SK-N-SH treated with all-trans-retinoic acid at 6 μM for 48 hours (cell line): ENCODE measurements around the gene MAP3K6.

Experiments
- ATAC-seq: fragments of 200-7000 bp; cut with Tn5 transposase; 3 replicates; pipeline ENCODE4 v1.9.1; 2020; ENCODE audit warnings: mild to moderate bottlenecking, moderate library complexity
- ARNTL ChIP-seq: fragments of 450-650 bp; formaldehyde crosslinking; IDR thresholded peaks from 2 replicates; pipeline ENCODE4 v1.5.0; 2020; ENCODE audit warnings: low read depth, mild to moderate bottlenecking, moderate library complexity, borderline replicate concordance
- BACH2 ChIP-seq: fragments of 250-450 bp; sonication (Bioruptor Pico); IDR thresholded peaks from 2 replicates; pipeline ENCODE4 v1.9.0; 2021; ENCODE audit warnings: mild to moderate bottlenecking, borderline replicate concordance
- CSDC2 ChIP-seq: fragments of 250-450 bp; sonication (Bioruptor Pico); IDR thresholded peaks from 2 replicates; pipeline ENCODE4 v1.5.0; 2020; ENCODE audit warnings: mild to moderate bottlenecking, moderate library complexity
- GLIS3 ChIP-seq: fragments of 250-450 bp; sonication (Bioruptor Pico); IDR thresholded peaks from 2 replicates; pipeline ENCODE4 v1.5.0; 2020; ENCODE audit warnings: mild to moderate bottlenecking, moderate library complexity
- ISL1 ChIP-seq: fragments of 250-450 bp; sonication (Bioruptor Pico); IDR thresholded peaks from 2 replicates; pipeline ENCODE4 v2.1.2; 2022; ENCODE audit warnings: mild to moderate bottlenecking, moderate library complexity
- OSR1 ChIP-seq: fragments of 250-450 bp; sonication (Bioruptor Pico); IDR thresholded peaks from 2 replicates; pipeline ENCODE4 v1.8.0; 2022; ENCODE audit warnings: moderate library complexity, mild to moderate bottlenecking, inconsistent platforms
- RARB ChIP-seq: fragments of 250-450 bp; sonication (Bioruptor Pico); IDR thresholded peaks from 2 replicates; pipeline ENCODE4 v1.8.0; 2021; ENCODE audit warnings: mild to moderate bottlenecking, moderate library complexity
- SNAI2 ChIP-seq: fragments of 250-450 bp; sonication (Bioruptor Pico); IDR thresholded peaks from 2 replicates; pipeline ENCODE4 v1.5.0; 2020; ENCODE audit warnings: mild to moderate bottlenecking, moderate library complexity
- TCF4 ChIP-seq: fragments of 250-450 bp; sonication (Bioruptor Pico); IDR thresholded peaks from 2 replicates; pipeline ENCODE4 v1.8.0; 2021; ENCODE audit warnings: mild to moderate bottlenecking, moderate library complexity, borderline replicate concordance
- TOX ChIP-seq: fragments of 250-450 bp; sonication (Bioruptor Pico); IDR thresholded peaks from 2 replicates; pipeline ENCODE4 v1.8.0; 2021; ENCODE audit warnings: mild to moderate bottlenecking, moderate library complexity, borderline replicate concordance
- TSHZ2 ChIP-seq: fragments of 250-450 bp; sonication (Bioruptor Pico); IDR thresholded peaks from 2 replicates; pipeline ENCODE4 v1.5.0; 2020; ENCODE audit warnings: mild to moderate bottlenecking, moderate library complexity
- ZC3H10 ChIP-seq: fragments of 250-450 bp; sonication (Bioruptor Pico); IDR thresholded peaks from 2 replicates; pipeline ENCODE4 v1.5.1; 2021; ENCODE audit warnings: mild to moderate bottlenecking, moderate library complexity
- ZFP3 ChIP-seq: fragments of 250-450 bp; sonication (Bioruptor Pico); IDR thresholded peaks from 2 replicates; pipeline ENCODE4 v1.5.0; 2020; ENCODE audit warnings: mild to moderate bottlenecking, moderate library complexity
- ZFP30 ChIP-seq: fragments of 450-650 bp; formaldehyde crosslinking; IDR thresholded peaks from 2 replicates; pipeline ENCODE4 v1.5.0; 2022; ENCODE audit warnings: mild to moderate bottlenecking, moderate library complexity
- ZNF70 ChIP-seq: fragments of 450-650 bp; formaldehyde crosslinking; IDR thresholded peaks from 2 replicates; pipeline ENCODE4 v1.5.0; 2020; ENCODE audit warnings: mild to moderate bottlenecking, moderate library complexity
- ZNF8 ChIP-seq: fragments of 450-650 bp; formaldehyde crosslinking; IDR thresholded peaks from 2 replicates; pipeline ENCODE4 v1.5.0; 2020; ENCODE audit warnings: mild to moderate bottlenecking, moderate library complexity
- TF ChIP-seq, protein P1 (sequence below): fragments of 250-450 bp; sonication (Bioruptor Pico); IDR thresholded peaks from 2 replicates; pipeline ENCODE4 v1.8.0; 2020; ENCODE audit warnings: mild to moderate bottlenecking, moderate library complexity, borderline replicate concordance
- TF ChIP-seq, protein P2 (sequence below): fragments of 250-450 bp; sonication (Bioruptor Pico); IDR thresholded peaks from 2 replicates; pipeline ENCODE4 v1.5.1; 2021; ENCODE audit warnings: mild to moderate bottlenecking, moderate library complexity
- TF ChIP-seq, protein P3 (sequence below): fragments of 250-450 bp; sonication (Bioruptor Pico); IDR thresholded peaks from 2 replicates; pipeline ENCODE4 v1.5.1; 2020; ENCODE audit warnings: low read depth, mild to moderate bottlenecking, moderate library complexity

Gene MAP3K6

DNA sequence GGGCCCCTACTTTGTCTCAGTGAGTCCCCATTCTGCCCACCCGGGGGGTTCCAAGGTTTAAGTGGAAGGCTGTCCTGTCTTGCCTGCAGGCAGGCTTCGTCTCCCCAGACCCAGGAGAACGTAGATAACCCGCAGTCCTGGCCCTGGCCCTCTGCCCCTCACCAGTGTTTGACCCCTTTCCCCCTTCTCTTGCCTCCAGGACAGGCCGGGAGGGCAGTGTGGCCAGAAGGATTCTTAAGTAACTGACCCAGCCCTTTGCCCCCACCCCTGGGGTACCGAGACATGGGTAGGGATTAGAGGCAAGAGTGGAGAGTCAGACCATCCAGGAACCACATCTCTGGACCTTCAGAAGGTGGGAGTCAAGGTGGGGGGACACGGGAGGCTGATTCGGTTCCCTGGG lies 36.0 kb downstream of the MAP3K6 start:
- ATAC-seq: no peak
- TF ChIP-seq GLIS3 (CRISPR knock-in tag) (no peak), ZC3H10 (CRISPR knock-in tag) (no peak)

- ATAC-seq: no peak
- TF ChIP-seq ZC3H10 (CRISPR knock-in tag) (no peak), OSR1 (CRISPR knock-in tag) (no peak), ZNF70 (CRISPR knock-in tag) (no peak), ARNTL (CRISPR knock-in tag) (no peak)
Measured at GRCh38 chr1:27327964-27328363, 38.8 kb downstream of the MAP3K6 start.

- no peak for TF ChIP-seq ZFP30 (CRISPR knock-in tag)
- no peak for TF ChIP-seq ZFP3 (CRISPR knock-in tag)
- TF ChIP-seq TCF4: no peak
- ATAC-seq: no peak
Measured at GRCh38 chr1:27325286-27325685, 41.5 kb downstream of the MAP3K6 start.

GRCh38 chr1:27322569-27323240 lies 44.1 kb downstream of the MAP3K6 start:
- no peak for ATAC-seq
- TF ChIP-seq, protein P1, sequence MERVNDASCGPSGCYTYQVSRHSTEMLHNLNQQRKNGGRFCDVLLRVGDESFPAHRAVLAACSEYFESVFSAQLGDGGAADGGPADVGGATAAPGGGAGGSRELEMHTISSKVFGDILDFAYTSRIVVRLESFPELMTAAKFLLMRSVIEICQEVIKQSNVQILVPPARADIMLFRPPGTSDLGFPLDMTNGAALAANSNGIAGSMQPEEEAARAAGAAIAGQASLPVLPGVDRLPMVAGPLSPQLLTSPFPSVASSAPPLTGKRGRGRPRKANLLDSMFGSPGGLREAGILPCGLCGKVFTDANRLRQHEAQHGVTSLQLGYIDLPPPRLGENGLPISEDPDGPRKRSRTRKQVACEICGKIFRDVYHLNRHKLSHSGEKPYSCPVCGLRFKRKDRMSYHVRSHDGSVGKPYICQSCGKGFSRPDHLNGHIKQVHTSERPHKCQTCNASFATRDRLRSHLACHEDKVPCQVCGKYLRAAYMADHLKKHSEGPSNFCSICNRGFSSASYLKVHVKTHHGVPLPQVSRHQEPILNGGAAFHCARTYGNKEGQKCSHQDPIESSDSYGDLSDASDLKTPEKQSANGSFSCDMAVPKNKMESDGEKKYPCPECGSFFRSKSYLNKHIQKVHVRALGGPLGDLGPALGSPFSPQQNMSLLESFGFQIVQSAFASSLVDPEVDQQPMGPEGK: no peak
- TF ChIP-seq ZC3H10 (CRISPR knock-in tag): no peak
- TF ChIP-seq, all 23 proteins: peak for 0

- TF ChIP-seq TSHZ2 (peak; percentile 56; the same call in 1 of the 2 replicates), ZFP3 (CRISPR knock-in tag) (0 out of 2 replicates have a peak, but pooled peaks have one; percentile 44), TCF4 (no peak)
- peak; percentile 97 for ATAC-seq
Measured at GRCh38 chr1:27321813-27322568, 44.8 kb downstream of the MAP3K6 start, which contains the start of gene TMEM222. Gene TMEM222 (plus strand): TSS chr1:27322163. CDS start chr1:27322198, 35 bp downstream.

GRCh38 chr1:27318596-27318995 lies 48.2 kb downstream of the MAP3K6 start:
- no peak; the same call in 2 of the 3 replicates for ATAC-seq
- TF ChIP-seq ZFP30 (CRISPR knock-in tag) (no peak), TCF4 (peak; percentile 75; the same call in 1 of the 2 replicates)
- TF ChIP-seq, all 23 proteins: peak for 1

GRCh38 chr1:27318136-27318535 lies 48.6 kb downstream of the MAP3K6 start:
- no peak for TF ChIP-seq TOX (CRISPR knock-in tag)
- no peak for TF ChIP-seq SNAI2 (CRISPR knock-in tag)
- TF ChIP-seq BACH2: no peak
- TF ChIP-seq ISL1: no peak
- TF ChIP-seq CSDC2 (CRISPR knock-in tag): no peak
- TF ChIP-seq, protein P2, sequence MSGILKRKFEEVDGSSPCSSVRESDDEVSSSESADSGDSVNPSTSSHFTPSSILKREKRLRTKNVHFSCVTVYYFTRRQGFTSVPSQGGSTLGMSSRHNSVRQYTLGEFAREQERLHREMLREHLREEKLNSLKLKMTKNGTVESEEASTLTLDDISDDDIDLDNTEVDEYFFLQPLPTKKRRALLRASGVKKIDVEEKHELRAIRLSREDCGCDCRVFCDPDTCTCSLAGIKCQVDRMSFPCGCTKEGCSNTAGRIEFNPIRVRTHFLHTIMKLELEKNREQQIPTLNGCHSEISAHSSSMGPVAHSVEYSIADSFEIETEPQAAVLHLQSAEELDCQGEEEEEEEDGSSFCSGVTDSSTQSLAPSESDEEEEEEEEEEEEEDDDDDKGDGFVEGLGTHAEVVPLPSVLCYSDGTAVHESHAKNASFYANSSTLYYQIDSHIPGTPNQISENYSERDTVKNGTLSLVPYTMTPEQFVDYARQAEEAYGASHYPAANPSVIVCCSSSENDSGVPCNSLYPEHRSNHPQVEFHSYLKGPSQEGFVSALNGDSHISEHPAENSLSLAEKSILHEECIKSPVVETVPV (CRISPR knock-in tag): no peak
- TF ChIP-seq, protein P1: no peak
- no peak for TF ChIP-seq ARNTL (CRISPR knock-in tag)
- no peak for TF ChIP-seq OSR1 (CRISPR knock-in tag)
- TF ChIP-seq ZNF8 (CRISPR knock-in tag): no peak
- TF ChIP-seq GLIS3 (CRISPR knock-in tag): no peak
- no peak for TF ChIP-seq ZFP3 (CRISPR knock-in tag)
- no peak for TF ChIP-seq ZFP30 (CRISPR knock-in tag)
- TF ChIP-seq RARB (CRISPR knock-in tag): no peak
- TF ChIP-seq, protein P3, sequence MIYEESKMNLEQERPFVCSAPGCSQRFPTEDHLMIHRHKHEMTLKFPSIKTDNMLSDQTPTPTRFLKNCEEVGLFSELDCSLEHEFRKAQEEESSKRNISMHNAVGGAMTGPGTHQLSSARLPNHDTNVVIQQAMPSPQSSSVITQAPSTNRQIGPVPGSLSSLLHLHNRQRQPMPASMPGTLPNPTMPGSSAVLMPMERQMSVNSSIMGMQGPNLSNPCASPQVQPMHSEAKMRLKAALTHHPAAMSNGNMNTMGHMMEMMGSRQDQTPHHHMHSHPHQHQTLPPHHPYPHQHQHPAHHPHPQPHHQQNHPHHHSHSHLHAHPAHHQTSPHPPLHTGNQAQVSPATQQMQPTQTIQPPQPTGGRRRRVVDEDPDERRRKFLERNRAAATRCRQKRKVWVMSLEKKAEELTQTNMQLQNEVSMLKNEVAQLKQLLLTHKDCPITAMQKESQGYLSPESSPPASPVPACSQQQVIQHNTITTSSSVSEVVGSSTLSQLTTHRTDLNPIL (CRISPR knock-in tag): no peak
- no peak for TF ChIP-seq ZNF70 (CRISPR knock-in tag)
- ATAC-seq: no peak
